SK-MEL-5 (cell line): ENCODE results near the gene GRPEL1. TPM values are rescaled to one million over a fixed set of nuclear protein-coding genes. Genes with fewer than 3 reads are reported as not detected.

Experiments used
- DNase-seq: peaks from one replicate; pipeline ENCODE4 v3.0.0-alpha.2; 2016; ENCODE audit warnings: low read depth, low spot score
- in situ Hi-C: cut with HindIII; loops from 2 replicates; pipeline ENCODE4 v1.10.0; 2016; ENCODE audit warnings: low sequenced_read_pairs, high pct_unique_total_duplicates, low pct_unique_long_range_greater_than_20kb
- total RNA-seq: library from RNA; depleted of rRNA; stranded (reverse); fragments of >200 nt; shearing (Covaris generic); gene quantifications from 2 replicates; pipeline ENCODE4 v1.2.3, GENCODE V29; 2014

The GRPEL1 gene
- total RNA-seq, 1 experiment from 2014 or later, result 70.6 TPM

- in situ Hi-C loops, result no loop called here
- DNase-seq, result no peak
Measured at GRCh38 chr4:7054106-7054880, 13.6 kb downstream of the GRPEL1 start.

- in situ Hi-C loops, result no loop called here
Measured at GRCh38 chr4:7052923-7053715, 14.7 kb downstream of the GRPEL1 start.

GRCh38 chr4:7052313-7052712, 15.6 kb downstream of the GRPEL1 start:
- no peak for DNase-seq
- in situ Hi-C loops, result no loop called here

More at GRCh38 chr4:7052923-7053715, 14.7 kb downstream of the GRPEL1 start:
- DNase-seq, result no peak

GRCh38 chr4:7051905-7052304, 16.0 kb downstream of the GRPEL1 start:
- DNase-seq, result no peak
- in situ Hi-C loops, result no loop called here

GRCh38 chr4:7051144-7051495, 16.7 kb downstream of the GRPEL1 start:
- DNase-seq, result no peak
- in situ Hi-C loops, result no loop called here

- no peak for DNase-seq
- in situ Hi-C loops, result no loop called here
Measured at GRCh38 chr4:7050481-7051143, 17.3 kb downstream of the GRPEL1 start.

GRCh38 chr4:7049739-7050138, 18.1 kb downstream of the GRPEL1 start:
- in situ Hi-C loops, result no loop called here
- DNase-seq, result no peak

- in situ Hi-C loops, result no loop called here
- DNase-seq, result no peak
Measured at GRCh38 chr4:7049295-7049694, 18.6 kb downstream of the GRPEL1 start.

- no peak for DNase-seq
- in situ Hi-C loops, result no loop called here
Measured at GRCh38 chr4:7048642-7049041, 19.2 kb downstream of the GRPEL1 start.

GRCh38 chr4:7046971-7047370, 20.9 kb downstream of the GRPEL1 start:
- DNase-seq, result no peak
- in situ Hi-C loops, result no loop called here

- DNase-seq, result no peak
- in situ Hi-C loops, result no loop called here
Measured at GRCh38 chr4:7045961-7046921, 21.6 kb downstream of the GRPEL1 start.

- in situ Hi-C loops, result no loop called here
- DNase-seq, result no peak
Measured at GRCh38 chr4:7045553-7045952, 22.3 kb downstream of the GRPEL1 start.

GRCh38 chr4:7044137-7044930, 23.5 kb downstream of the GRPEL1 start:
- DNase-seq, result no peak
- in situ Hi-C loops, result no loop called here

- DNase-seq, result peak; percentile 23
Measured at GRCh38 chr4:7043284-7044136, 24.4 kb downstream of the GRPEL1 start, which contains the start of gene TADA2B. TADA2B (plus strand) TSS chr4:7043372; CDS start chr4:7043580, 208 bp downstream.

GRCh38 chr4:7042503-7043283, 25.2 kb downstream of the GRPEL1 start:
- DNase-seq, result peak; percentile 96
- in situ Hi-C loops, result no loop called here

More at GRCh38 chr4:7043284-7044136, 24.4 kb downstream of the GRPEL1 start, which contains the start of gene TADA2B:
- in situ Hi-C loops, result no loop called here
